ENCODE measurements around the gene DUSP18. TPM values are rescaled to one million over a fixed set of nuclear protein-coding genes. Genes with fewer than 3 reads are reported as not detected.
"Not testable (repeated sequence)": the region's sequence is repeated elsewhere in the genome, so short reads cannot be mapped to it uniquely, and the experiment has no call there.

The DUSP18 gene
- total RNA-seq, 5 donors from 2014 or later (not counting 1 experiment from before 2014, with no cell fraction given): 9.4 to 19.4 (median 18.8) TPM

DNA sequence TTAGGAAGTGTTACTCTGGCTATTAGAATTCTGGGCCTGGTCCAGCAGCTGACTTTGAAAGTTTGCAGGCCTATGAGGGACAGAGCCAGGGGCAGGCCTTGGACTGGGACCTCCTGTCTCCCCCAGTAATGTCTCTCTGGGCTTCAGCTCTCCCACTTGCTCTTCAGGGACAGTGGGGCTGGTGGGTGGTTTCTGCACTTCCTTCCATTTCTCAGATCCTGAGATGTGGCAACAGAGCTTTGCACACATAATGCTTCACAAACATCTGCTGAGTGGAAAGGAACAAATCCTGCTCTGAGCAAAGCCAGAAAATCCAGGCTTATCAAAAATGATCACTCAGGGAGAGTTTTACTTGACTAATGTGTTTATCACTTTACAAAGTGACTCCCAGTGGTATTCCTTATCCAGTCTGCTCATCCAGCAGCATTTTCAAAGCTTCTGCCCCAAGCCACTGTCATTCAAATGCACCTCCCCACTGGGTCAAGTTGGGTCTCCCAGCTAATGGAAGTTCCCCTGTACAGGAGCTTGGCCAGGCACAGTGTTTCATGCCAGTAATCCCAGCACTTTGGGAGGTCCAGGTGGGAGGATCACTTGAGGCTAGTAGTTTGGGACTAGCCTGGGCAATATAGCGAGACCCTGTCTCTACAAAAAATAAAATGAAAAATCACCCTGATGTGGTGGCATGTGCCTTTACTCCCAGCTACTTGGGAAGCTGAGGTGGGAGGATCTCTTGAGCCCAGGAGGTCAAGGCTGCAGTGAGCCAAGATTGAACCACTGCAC is 13.5 kb upstream of the DUSP18 start:
- no peaks in the 10 kb centered on the region for H3K4me1 Mint-ChIP-seq
- H3K36me3 ChIP-seq (ENCODE audit: control insufficient read depth in 2 of 2, extremely low read depth in 1 of 2, insufficient read depth in 1 of 2, low read length in 1 of 2): no peaks in the 10 kb centered on the region
- no peaks in the 10 kb centered on the region for H3K9me3 Mint-ChIP-seq
- DNase-seq (no peak), ATAC-seq (replicated peaks in 1 of 4) (no peak)
- H3K4me3 ChIP-seq (ENCODE audit: control insufficient read depth in 1 of 2, extremely low read depth in 1 of 2, low read length in 1 of 2): no peak overlapping the region
- POLR2A ChIA-PET: no interaction called here
- WGBS (ENCODE audit: insufficient coverage): no CpG with 5 or more reads among the region's 1 CpG
- no peaks in the 10 kb centered on the region for H3K36me3 Mint-ChIP-seq
- no peaks in the 10 kb centered on the region for H3K9me3 ChIP-seq
- no peak overlapping the region for H3K4me3 Mint-ChIP-seq
- no peak overlapping the region for H3K27ac ChIP-seq (ENCODE audit: low read length)
- peaks cover 1 to 9% of the 10 kb centered on the region in 2 donors for H3K27me3 Mint-ChIP-seq
- H3K27me3 ChIP-seq (replicated peaks in 1 of 2; ENCODE audit: control insufficient read depth in 2 of 2, extremely low read depth in 1 of 2, insufficient read depth in 2 of 2, low read length in 1 of 2): peaks cover 0 to 10% of the 10 kb centered on the region in 2 experiments
- H3K4me1 ChIP-seq (ENCODE audit: control insufficient read depth in 1 of 2, extremely low read depth in 1 of 2, insufficient read depth in 2 of 2, low read length in 2 of 2): no peaks in the 10 kb centered on the region
- CTCF ChIA-PET: interaction anchor here in 1 of 2 donors (0.5 kb wide), 1 partner anchor 239 kb away, joined by 5 read pairs; no protein-coding TSS in a partner anchor
- H3K27ac Mint-ChIP-seq: no peak overlapping the region

DNA sequence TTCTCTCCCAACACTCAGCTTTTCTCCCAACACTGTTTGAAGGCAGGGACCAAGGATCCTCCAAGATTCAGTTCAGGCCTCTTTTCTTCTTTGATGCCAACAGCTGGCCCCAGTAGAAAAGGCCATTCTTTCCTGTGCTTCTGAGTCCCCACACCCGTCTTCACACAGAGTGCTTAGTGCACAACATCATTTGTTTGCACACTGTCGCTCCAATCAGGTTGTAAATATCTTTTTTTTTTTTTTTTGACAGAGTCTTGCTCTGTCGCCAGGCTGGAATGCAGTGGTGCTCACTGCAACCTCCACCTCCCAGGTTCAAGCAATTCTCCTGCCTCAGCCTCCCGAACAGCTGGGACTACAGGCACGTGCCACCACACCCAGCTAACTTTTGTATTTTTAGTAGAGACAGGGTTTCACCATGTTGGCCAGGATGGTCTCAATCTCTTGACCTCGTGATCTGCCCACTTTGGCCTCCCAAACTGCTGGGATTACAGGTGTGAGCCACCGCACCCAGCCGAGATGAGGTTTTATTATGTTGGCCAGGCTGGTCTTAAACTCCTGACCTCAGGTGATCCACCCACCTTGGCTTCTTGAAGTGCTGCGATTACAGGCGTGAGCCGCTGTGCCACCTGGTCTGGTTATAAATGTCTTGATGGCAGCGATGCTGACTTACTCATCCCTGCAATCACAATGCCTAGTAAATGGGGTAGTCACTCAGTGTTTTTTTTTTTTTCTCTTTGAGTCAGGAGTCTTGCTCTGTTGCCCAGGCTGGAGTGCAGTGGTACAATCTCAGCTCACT is 12.4 kb upstream of the DUSP18 start:
- H3K4me3 ChIP-seq (ENCODE audit: control insufficient read depth in 1 of 2, extremely low read depth in 1 of 2, low read length in 1 of 2); CTCF ChIA-PET; H3K27me3 ChIP-seq (replicated peaks in 1 of 2; ENCODE audit: control insufficient read depth in 2 of 2, extremely low read depth in 1 of 2, insufficient read depth in 2 of 2, low read length in 1 of 2); H3K36me3 ChIP-seq (ENCODE audit: control insufficient read depth in 2 of 2, extremely low read depth in 1 of 2, insufficient read depth in 1 of 2, low read length in 1 of 2); H3K36me3 Mint-ChIP-seq; ATAC-seq (replicated peaks in 1 of 4); POLR2A ChIA-PET; H3K27ac ChIP-seq (ENCODE audit: low read length); H3K9me3 Mint-ChIP-seq; DNase-seq; H3K4me1 Mint-ChIP-seq; H3K9me3 ChIP-seq; H3K4me1 ChIP-seq (ENCODE audit: control insufficient read depth in 1 of 2, extremely low read depth in 1 of 2, insufficient read depth in 2 of 2, low read length in 2 of 2); H3K27me3 Mint-ChIP-seq; H3K4me3 Mint-ChIP-seq; H3K27ac Mint-ChIP-seq: not testable (repeated sequence)
- 86% methylated on average over 2 of the region's 12 CpGs for WGBS (ENCODE audit: insufficient coverage)

DNA sequence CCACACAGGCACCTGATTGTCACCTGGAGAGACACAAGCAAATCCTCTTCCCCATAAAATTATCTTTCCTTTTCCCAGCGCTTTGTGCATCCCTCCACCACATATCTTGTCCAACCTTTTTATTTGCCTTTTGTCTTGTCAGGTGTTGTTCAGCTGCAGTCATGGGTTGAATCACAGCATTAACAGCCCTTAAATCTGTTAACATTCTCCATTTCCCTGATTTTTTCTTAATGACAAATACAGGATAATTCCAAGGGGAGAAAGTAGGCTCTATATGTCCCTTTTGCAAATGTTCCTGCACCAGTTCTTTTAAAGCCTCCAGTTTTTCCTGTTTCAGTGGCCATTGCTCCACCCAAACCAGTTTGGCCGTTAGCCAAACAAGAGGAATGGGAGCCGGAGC is 8.9 kb upstream of the DUSP18 start:
- H3K4me3 Mint-ChIP-seq; H3K9me3 Mint-ChIP-seq; H3K27ac Mint-ChIP-seq; H3K4me1 ChIP-seq (ENCODE audit: control insufficient read depth in 1 of 2, extremely low read depth in 1 of 2, insufficient read depth in 2 of 2, low read length in 2 of 2); H3K4me1 Mint-ChIP-seq; ATAC-seq (replicated peaks in 1 of 4); CTCF ChIA-PET; H3K27ac ChIP-seq (ENCODE audit: low read length); H3K36me3 ChIP-seq (ENCODE audit: control insufficient read depth in 2 of 2, extremely low read depth in 1 of 2, insufficient read depth in 1 of 2, low read length in 1 of 2); POLR2A ChIA-PET; H3K4me3 ChIP-seq (ENCODE audit: control insufficient read depth in 1 of 2, extremely low read depth in 1 of 2, low read length in 1 of 2); H3K36me3 Mint-ChIP-seq; H3K27me3 ChIP-seq (replicated peaks in 1 of 2; ENCODE audit: control insufficient read depth in 2 of 2, extremely low read depth in 1 of 2, insufficient read depth in 2 of 2, low read length in 1 of 2); H3K27me3 Mint-ChIP-seq; DNase-seq; H3K9me3 ChIP-seq: not testable (repeated sequence)
- WGBS (ENCODE audit: insufficient coverage): 83% methylated on average over 2 of the region's 3 CpGs

DNA sequence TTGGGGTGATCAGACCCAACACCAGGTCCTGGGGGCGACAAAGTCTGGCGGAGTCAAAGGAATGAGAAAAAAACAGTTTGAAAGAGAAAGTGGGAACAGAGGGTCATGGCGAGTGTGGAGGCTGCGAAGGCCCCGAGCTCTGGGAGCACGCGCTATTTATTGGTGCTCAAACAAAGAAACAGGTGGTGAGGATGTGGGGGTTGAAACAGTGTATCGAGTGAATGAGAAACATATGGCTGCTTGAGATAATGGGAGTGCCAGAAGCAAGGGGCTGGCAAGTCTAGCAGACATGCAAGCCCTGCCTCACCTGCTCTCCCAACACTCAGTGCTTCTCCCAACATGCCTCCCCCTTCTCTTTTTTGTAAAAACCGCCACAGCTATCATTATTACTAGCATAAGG is 7.8 kb upstream of the DUSP18 start:
- Mint-ChIP-seq H3K27ac (no peak overlapping the region), H3K36me3 (no peaks in the 10 kb centered on the region), H3K9me3 (no peaks in the 10 kb centered on the region), H3K4me3 (no peak overlapping the region), H3K4me1 (no peaks in the 10 kb centered on the region), H3K27me3 (peaks cover 1 to 5% of the 10 kb centered on the region in 2 donors)
- ATAC-seq (replicated peaks in 1 of 4) (no peak), DNase-seq (no peak)
- H3K27ac ChIP-seq (ENCODE audit: low read length): no peak overlapping the region
- H3K27me3 ChIP-seq (replicated peaks in 1 of 2; ENCODE audit: control insufficient read depth in 2 of 2, extremely low read depth in 1 of 2, insufficient read depth in 2 of 2, low read length in 1 of 2): peaks cover 0 to 3% of the 10 kb centered on the region in 2 experiments
- 86% methylated on average over 8 of the region's 9 CpGs for WGBS (ENCODE audit: insufficient coverage)
- H3K4me3 ChIP-seq (ENCODE audit: control insufficient read depth in 1 of 2, extremely low read depth in 1 of 2, low read length in 1 of 2): no peak overlapping the region
- no peaks in the 10 kb centered on the region for H3K36me3 ChIP-seq (ENCODE audit: control insufficient read depth in 2 of 2, extremely low read depth in 1 of 2, insufficient read depth in 1 of 2, low read length in 1 of 2)
- ChIA-PET POLR2A (no interaction called here), CTCF (no interaction called here)
- H3K4me1 ChIP-seq (ENCODE audit: control insufficient read depth in 1 of 2, extremely low read depth in 1 of 2, insufficient read depth in 2 of 2, low read length in 2 of 2): no peaks in the 10 kb centered on the region
- no peaks in the 10 kb centered on the region for H3K9me3 ChIP-seq

DNA sequence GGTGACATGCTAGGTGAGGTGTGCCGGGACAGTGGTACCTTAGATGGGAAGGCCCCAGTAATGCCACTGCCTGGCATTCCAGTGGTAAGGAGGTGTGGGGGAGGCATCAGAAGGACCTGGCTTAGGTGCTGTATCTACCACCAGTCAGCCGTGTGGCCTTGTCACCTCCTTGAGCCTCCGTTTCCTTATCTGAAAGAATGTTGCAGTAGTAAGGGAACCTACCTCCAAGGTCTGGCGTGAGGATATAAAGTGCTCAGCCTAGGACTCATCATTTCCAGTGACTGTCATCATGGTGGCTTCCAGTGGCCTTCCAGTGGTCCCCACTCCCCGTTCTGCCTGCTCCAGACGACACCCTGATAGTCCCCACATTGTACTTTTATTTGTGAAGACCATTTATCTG is 6.8 kb upstream of the DUSP18 start:
- no peak for DNase-seq
- H3K4me3 Mint-ChIP-seq: no peak overlapping the region
- 86% methylated on average over 5 of the region's 6 CpGs for WGBS (ENCODE audit: insufficient coverage)
- H3K36me3 Mint-ChIP-seq: no peaks in the 10 kb centered on the region
- Histone ChIP-seq H3K27me3 (replicated peaks in 1 of 2; ENCODE audit: control insufficient read depth in 2 of 2, extremely low read depth in 1 of 2, insufficient read depth in 2 of 2, low read length in 1 of 2) (peaks cover 0 to 2% of the 10 kb centered on the region in 2 experiments), H3K4me3 (ENCODE audit: control insufficient read depth in 1 of 2, extremely low read depth in 1 of 2, low read length in 1 of 2) (no peak overlapping the region), H3K36me3 (ENCODE audit: control insufficient read depth in 2 of 2, extremely low read depth in 1 of 2, insufficient read depth in 1 of 2, low read length in 1 of 2) (no peaks in the 10 kb centered on the region), H3K4me1 (ENCODE audit: control insufficient read depth in 1 of 2, extremely low read depth in 1 of 2, insufficient read depth in 2 of 2, low read length in 2 of 2) (no peaks in the 10 kb centered on the region), H3K27ac (ENCODE audit: low read length) (no peak overlapping the region), H3K9me3 (no peaks in the 10 kb centered on the region)
- CTCF ChIA-PET: interaction anchor here in 1 of 2 donors (1.5 kb wide), 1 partner anchor 247 kb away, joined by 4 read pairs; no protein-coding TSS in a partner anchor
- no peaks in the 10 kb centered on the region for H3K4me1 Mint-ChIP-seq
- H3K27me3 Mint-ChIP-seq: peaks cover 1 to 5% of the 10 kb centered on the region in 2 donors
- no peak overlapping the region for H3K27ac Mint-ChIP-seq
- ATAC-seq (replicated peaks in 1 of 4): no peak
- POLR2A ChIA-PET: interaction anchor here in 1 of 2 donors (0.6 kb wide), 1 partner anchor 87 kb away, joined by 4 read pairs; no protein-coding TSS in a partner anchor
- H3K9me3 Mint-ChIP-seq: no peaks in the 10 kb centered on the region

DNA sequence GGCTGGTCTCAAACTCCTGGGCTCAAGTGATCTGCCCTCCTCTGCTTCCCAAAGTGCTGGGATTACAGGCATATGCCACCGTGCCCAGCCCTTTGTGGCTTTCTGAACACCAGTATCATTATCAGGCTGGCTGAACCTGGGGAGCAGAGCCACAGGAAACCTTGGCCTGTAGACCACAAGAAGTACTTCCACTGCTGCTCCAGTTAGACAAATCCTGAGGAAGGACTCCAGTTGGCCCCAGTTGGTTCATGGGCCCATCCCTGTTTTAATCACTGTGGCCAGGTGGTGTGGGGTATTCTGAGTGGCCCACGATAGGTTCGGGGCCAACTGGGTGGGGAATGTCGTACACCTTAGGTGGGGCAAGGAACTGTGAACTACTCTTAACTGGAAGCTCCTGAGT is 5.5 kb upstream of the DUSP18 start:
- Mint-ChIP-seq H3K9me3 (no peaks in the 10 kb centered on the region), H3K4me1 (peaks cover 5 to 7% (median 5%) of the 10 kb centered on the region in 3 donors), H3K27ac (no peak overlapping the region), H3K27me3 (peaks cover 1 to 5% of the 10 kb centered on the region in 2 donors), H3K4me3 (no peak overlapping the region), H3K36me3 (no peaks in the 10 kb centered on the region)
- H3K27ac ChIP-seq (ENCODE audit: low read length): no peak overlapping the region
- DNase-seq (no peak), ATAC-seq (replicated peaks in 1 of 4) (no peak)
- ChIA-PET CTCF (interaction anchor here (0.6 to 1.5 kb wide), 2 partner anchors 248 to 609 kb away, joined by 3 to 4 read pairs; no protein-coding TSS in a partner anchor), POLR2A (no interaction called here)
- 61% methylated on average over 2 of the region's 4 CpGs for WGBS (ENCODE audit: insufficient coverage)
- H3K9me3 ChIP-seq: no peaks in the 10 kb centered on the region
- no peak overlapping the region for H3K4me3 ChIP-seq (ENCODE audit: control insufficient read depth in 1 of 2, extremely low read depth in 1 of 2, low read length in 1 of 2)
- peaks cover 4 to 5% of the 10 kb centered on the region in 2 experiments for H3K27me3 ChIP-seq (replicated peaks in 1 of 2; ENCODE audit: control insufficient read depth in 2 of 2, extremely low read depth in 1 of 2, insufficient read depth in 2 of 2, low read length in 1 of 2)
- no peaks in the 10 kb centered on the region for H3K36me3 ChIP-seq (ENCODE audit: control insufficient read depth in 2 of 2, extremely low read depth in 1 of 2, insufficient read depth in 1 of 2, low read length in 1 of 2)
- peaks cover 0 to 4% of the 10 kb centered on the region in 2 experiments for H3K4me1 ChIP-seq (ENCODE audit: control insufficient read depth in 1 of 2, extremely low read depth in 1 of 2, insufficient read depth in 2 of 2, low read length in 2 of 2)

Measured in T-cell (primary cell).